IMR-90 (cell line): ENCODE data around the gene ZBTB32. TPM values are rescaled to one million over a fixed set of nuclear protein-coding genes. Genes with fewer than 3 reads are reported as not detected.

Source experiments
- ATAC-seq: fragments of 200-7000 bp; cut with Tn5 transposase; 2 replicates; pipeline ENCODE4 v1.9.1; 2020; ENCODE audit warnings: low read depth, mild to moderate bottlenecking, moderate library complexity
- BruUV-seq: library from RNA; stranded (reverse); fragments of 400-500 nt; replicated peaks from 2 replicates; lab custom pipeline; 2021; lab: Mats Ljungman, UMichigan
- CTCF ChIA-PET: fragments of 300-600 bp; formaldehyde crosslinking; extraction: SDS; loops from one replicate; lab custom pipeline; 2021; ENCODE audit warnings: antibody characterized with exemption; lab: Yijun Ruan, JAX
- POLR2A ChIA-PET: fragments of 300-600 bp; sonication (Branson Sonifier 250); formaldehyde crosslinking; loops from one replicate; lab custom pipeline; 2022; ENCODE audit warnings: antibody characterized with exemption; ENCODE audit not compliant: unreplicated experiment; lab: Charles Lee
- DNase-seq: peaks from one replicate; pipeline ENCODE4 v3.0.0; 2013
- H2AFZ ChIP-seq: replicated peaks from 2 replicates; pipeline ENCODE3; 2013; ENCODE audit warnings: low read length, mild to moderate bottlenecking; ENCODE audit not compliant: poor library complexity
- H2AK5ac ChIP-seq: 2 replicates; pipeline ENCODE4 v1.6.1; 2013; ENCODE audit warnings: low read depth, low read length, inconsistent platforms
- H2AK9ac ChIP-seq: replicated peaks from 2 replicates; pipeline ENCODE3; 2013; ENCODE audit warnings: mild to moderate bottlenecking, low read depth, low read length, moderate library complexity; ENCODE audit not compliant: poor library complexity
- H2BK120ac ChIP-seq: 2 replicates; pipeline ENCODE4 v1.6.1; 2013; ENCODE audit warnings: low read depth, low read length, inconsistent platforms
- H2BK15ac ChIP-seq: 3 replicates; pipeline ENCODE4 v1.6.1; 2013; ENCODE audit warnings: low read depth, low read length, inconsistent platforms
- H2BK20ac ChIP-seq: 2 replicates; pipeline ENCODE4 v1.6.1; 2013; ENCODE audit warnings: low read depth, mild to moderate bottlenecking, inconsistent platforms, low read length, moderate library complexity
- H2BK5ac ChIP-seq: 2 replicates; pipeline ENCODE4 v1.6.1; 2013; ENCODE audit warnings: mild to moderate bottlenecking, low read depth, low read length, inconsistent platforms; ENCODE audit not compliant: poor library complexity, severe bottlenecking
- H3K14ac ChIP-seq: replicated peaks from 2 replicates; pipeline ENCODE4 v1.6.1; 2013; ENCODE audit warnings: low read depth, low read length, inconsistent platforms
- H3K18ac ChIP-seq: 2 replicates; pipeline ENCODE4 v1.6.1; 2013; ENCODE audit warnings: low read depth, low read length, control low read depth
- H3K23ac ChIP-seq: 2 replicates; pipeline ENCODE4 v1.6.1; 2013; ENCODE audit warnings: low read depth, low read length, inconsistent platforms
- H3K27ac ChIP-seq: 2 replicates; pipeline ENCODE4 v1.5.1; 2013; ENCODE audit warnings: mild to moderate bottlenecking, control low read depth, low read length; ENCODE audit not compliant: insufficient read depth
- H3K27me3 ChIP-seq: 2 replicates; pipeline ENCODE4 v1.6.1; 2013; ENCODE audit warnings: low read length; ENCODE audit not compliant: control insufficient read depth, insufficient read depth
- H3K36me3 ChIP-seq: 2 replicates; pipeline ENCODE4 v1.6.1; 2013; ENCODE audit warnings: low read length, mixed read lengths; ENCODE audit not compliant: control insufficient read depth, insufficient read depth
- H3K4ac ChIP-seq: 2 replicates; pipeline ENCODE4 v1.6.1; 2013; ENCODE audit warnings: low read depth, low read length, inconsistent platforms
- H3K4me1 ChIP-seq: 2 replicates; pipeline ENCODE4 v1.6.1; 2013; ENCODE audit warnings: low read length, mixed read lengths; ENCODE audit not compliant: control insufficient read depth, insufficient read depth
- H3K4me2 ChIP-seq: 2 replicates; pipeline ENCODE4 v1.6.1; 2013; ENCODE audit warnings: low read depth, mild to moderate bottlenecking, control low read depth, low read length, moderate library complexity
- H3K4me3 ChIP-seq: 2 replicates; pipeline ENCODE4 v1.5.1; 2013; ENCODE audit warnings: low read depth, mild to moderate bottlenecking, control low read depth, low read length, moderate library complexity; ENCODE audit not compliant: insufficient read depth
- H3K56ac ChIP-seq: 2 replicates; pipeline ENCODE4 v1.6.1; 2013; ENCODE audit warnings: low read length, inconsistent platforms; ENCODE audit not compliant: insufficient read depth; ENCODE audit errors: extremely low read depth
- H3K79me1 ChIP-seq, 2 experiments: 2 replicates each; pipeline ENCODE4 v1.6.1; 2013; ENCODE audit warnings: low read length in 2 of 2, inconsistent platforms in 1 of 2, low read depth in 1 of 2
- H3K9ac ChIP-seq: 2 replicates; pipeline ENCODE4 v1.6.1; 2013; ENCODE audit warnings: low read depth, low read length, control low read depth
- H3K9me1 ChIP-seq: 2 replicates; pipeline ENCODE4 v1.6.1; 2013; ENCODE audit warnings: low read length, inconsistent platforms; ENCODE audit not compliant: insufficient read depth
- H3K9me3 ChIP-seq: 2 replicates; pipeline ENCODE4 v1.6.1; 2013; ENCODE audit warnings: low read length; ENCODE audit not compliant: control insufficient read depth, insufficient read depth
- H4K20me1 ChIP-seq: 2 replicates; pipeline ENCODE4 v1.6.1; 2013; ENCODE audit warnings: low read length, inconsistent platforms; ENCODE audit not compliant: insufficient read depth
- H4K5ac ChIP-seq: 2 replicates; pipeline ENCODE4 v1.6.1; 2013; ENCODE audit warnings: mild to moderate bottlenecking, low read depth, low read length, control low read depth
- H4K8ac ChIP-seq, 2 experiments: 2 replicates each; pipeline ENCODE4 v1.6.1; 2013; ENCODE audit warnings: low read depth in 2 of 2, low read length in 2 of 2, control low read depth in 1 of 2, inconsistent platforms in 1 of 2
- H4K91ac ChIP-seq: 2 replicates; pipeline ENCODE4 v1.6.1; 2013; ENCODE audit warnings: low read depth, low read length, inconsistent platforms; ENCODE audit not compliant: insufficient read depth
- BHLHE40 ChIP-seq: fragments of 150-350 bp; IDR thresholded peaks from 2 replicates; pipeline ENCODE4 v1.6.1; 2016; ENCODE audit warnings: mild to moderate bottlenecking, low read depth, low read length
- CEBPB ChIP-seq: IDR thresholded peaks from 2 replicates; pipeline ENCODE4 v1.6.1; 2012; ENCODE audit warnings: low read depth, low read length, improper control_type of control experiment
- CHD1 ChIP-seq: IDR thresholded peaks from 2 replicates; pipeline ENCODE4 v1.6.1; 2012; ENCODE audit warnings: low read depth, low read length, improper control_type of control experiment
- CTCF ChIP-seq: conservative IDR thresholded peaks from 2 replicates; pipeline ENCODE4 v1.5.1; 2012; ENCODE audit warnings: mild to moderate bottlenecking, low read depth, low read length, improper control_type of control experiment
- ELK1 ChIP-seq: fragments of 150-350 bp; IDR thresholded peaks from 2 replicates; pipeline ENCODE4 v1.6.1; 2016; ENCODE audit warnings: low read depth, mild to moderate bottlenecking, low read length, moderate library complexity, borderline replicate concordance
- FOS ChIP-seq: fragments of 150-350 bp; IDR thresholded peaks from 2 replicates; pipeline ENCODE4 v1.6.1; 2016; ENCODE audit warnings: low read depth, low read length
- MAFK ChIP-seq: IDR thresholded peaks from 2 replicates; pipeline ENCODE4 v1.6.1; 2012; ENCODE audit warnings: low read depth, low read length, improper control_type of control experiment
- MAZ ChIP-seq: IDR thresholded peaks from 2 replicates; pipeline ENCODE4 v1.6.1; 2012; ENCODE audit warnings: low read depth, mild to moderate bottlenecking, low read length, improper control_type of control experiment, moderate library complexity, borderline replicate concordance
- MXI1 ChIP-seq: IDR thresholded peaks from 2 replicates; pipeline ENCODE4 v1.6.1; 2012; ENCODE audit warnings: low read depth, mild to moderate bottlenecking, low read length, moderate library complexity, borderline replicate concordance
- NFE2L2 ChIP-seq: fragments of 150-350 bp; IDR thresholded peaks from 2 replicates; pipeline ENCODE4 v1.6.1; 2016; ENCODE audit warnings: low read depth, mild to moderate bottlenecking, low read length
- POLR2A ChIP-seq: IDR thresholded peaks from 2 replicates; pipeline ENCODE4 v1.6.1; 2012; ENCODE audit warnings: mild to moderate bottlenecking, low read depth, low read length
- RAD21 ChIP-seq: IDR thresholded peaks from 2 replicates; pipeline ENCODE4 v1.6.1; 2012; ENCODE audit warnings: low read length, improper control_type of control experiment
- RCOR1 ChIP-seq: IDR thresholded peaks from 2 replicates; pipeline ENCODE4 v1.6.1; 2012; ENCODE audit warnings: mild to moderate bottlenecking, low read length, improper control_type of control experiment; ENCODE audit not compliant: insufficient replicate concordance
- RFX5 ChIP-seq: IDR thresholded peaks from 2 replicates; pipeline ENCODE4 v1.8.0; 2012; ENCODE audit warnings: low read depth, mild to moderate bottlenecking, low read length, moderate library complexity
- SMC3 ChIP-seq: fragments of 150-350 bp; IDR thresholded peaks from 2 replicates; pipeline ENCODE4 v1.6.1; 2016; ENCODE audit warnings: low read depth, mild to moderate bottlenecking, antibody characterized with exemption, low read length, moderate library complexity
- USF2 ChIP-seq: fragments of 150-350 bp; IDR thresholded peaks from 2 replicates; pipeline ENCODE4 v1.6.1; 2017; ENCODE audit warnings: mild to moderate bottlenecking, antibody characterized with exemption, low read length, low read depth
- WGBS, 2 experiments: methylation state at CpG; one replicate each; pipeline versions ENCODE4 v1.1.5 to v1.1.7; 2013; ENCODE audit warnings: missing lambda C conversion rate in 2 of 2; ENCODE audit not compliant: insufficient read length in 1 of 2; ENCODE audit errors: extremely low coverage in 2 of 2; 5-methylcytosine and 5-hydroxymethylcytosine counted together
- dilution Hi-C: fragments of 300-500 bp; cut with HindIII; formaldehyde crosslinking; loops from one replicate; pipeline ENCODE4 v1.14.3; 2018; ENCODE audit warnings: low sequenced_read_pairs; ENCODE audit not compliant: unreplicated experiment
- in situ Hi-C: fragments of 300-500 bp; cut with MboI; formaldehyde crosslinking; loops from 3 replicates; pipeline ENCODE4 v1.14.3; 2019; ENCODE audit warnings: low sequenced_read_pairs, inconsistent platforms, mixed read lengths
- intact Hi-C: fragments of 100-400 bp; cut with micrococcal nuclease; formaldehyde crosslinking; loops from 2 replicates; pipeline ENCODE4 v1.10.0; 2022
- polyA plus RNA-seq, 3 experiments: library from polyadenylated mRNA; depleted of rRNA; stranded (reverse); fragments of >200 nt; gene quantifications; 2 replicates each; pipeline ENCODE4 v1.2.3, GENCODE V29; 2012; ENCODE audit warnings: low replicate concordance in 1 of 3
- total RNA-seq: library from RNA; depleted of rRNA; stranded (reverse); fragments of >200 nt; gene quantifications from 2 replicates; pipeline ENCODE4 v1.2.3, GENCODE V29; 2012

Gene ZBTB32
- total and polyA plus RNA-seq, 2 of the 4 experiments (the other 2 are of a cell fraction): not detected

- ChIA-PET CTCF (no interaction called here), POLR2A (no interaction called here)
- no CpG with 5 or more reads among the region's 2 CpGs for WGBS, 2 experiments
- in situ Hi-C loops (no loop called here), dilution Hi-C loops (no loop called here), intact Hi-C loops (no loop called here)
- Histone ChIP-seq H2AK5ac (no peak overlapping the region), H3K4me3 (no peak overlapping the region), H4K91ac (no peak overlapping the region), H3K4me1 (no peaks in the 10 kb centered on the region), H3K79me1 (no peaks in the 10 kb centered on the region), H4K5ac (no peak overlapping the region), H3K4ac (no peak overlapping the region), H2BK20ac (no peak overlapping the region), H4K20me1 (no peaks in the 10 kb centered on the region), H3K23ac (no peak overlapping the region), H2BK120ac (no peak overlapping the region), H3K4me2 (no peak overlapping the region), H2AFZ (no peak overlapping the region), H3K36me3 (no peaks in the 10 kb centered on the region), H2BK15ac (no peak overlapping the region), H3K9me3 (no peaks in the 10 kb centered on the region), H2AK9ac (no peak overlapping the region), H3K14ac (no peak overlapping the region), H3K18ac (no peak overlapping the region), H3K56ac (no peak overlapping the region), H4K8ac (no peak overlapping the region), H3K27me3 (peaks cover 2% of the 10 kb centered on the region; the same call in 1 of the 2 replicates), H3K9ac (no peak overlapping the region), H3K27ac (no peak overlapping the region), H2BK5ac (no peak overlapping the region), H3K9me1 (no peaks in the 10 kb centered on the region)
- TF ChIP-seq CHD1 (no peak), MAFK (no peak), BHLHE40 (no peak), SMC3 (no peak), RFX5 (no peak), RAD21 (no peak), CEBPB (no peak), NFE2L2 (no peak), CTCF (no peak), FOS (no peak), ELK1 (no peak), MXI1 (no peak), RCOR1 (no peak), MAZ (no peak), USF2 (no peak), POLR2A (no peak)
- ATAC-seq (no peak), DNase-seq (no peak)
- BruUV-seq: no TSS peak
Observed at GRCh38 chr19:35695895-35696422, 8.4 kb upstream of the ZBTB32 start.
